ENCODE results near the gene MED13.
A peak's percentile ranks its signal among the peaks of the same experiment; 100 is the strongest.
"Not testable (repeated sequence)": the region's sequence is repeated elsewhere in the genome, so short reads cannot be mapped to it uniquely, and the experiment has no call there.

Gene MED13

DNA sequence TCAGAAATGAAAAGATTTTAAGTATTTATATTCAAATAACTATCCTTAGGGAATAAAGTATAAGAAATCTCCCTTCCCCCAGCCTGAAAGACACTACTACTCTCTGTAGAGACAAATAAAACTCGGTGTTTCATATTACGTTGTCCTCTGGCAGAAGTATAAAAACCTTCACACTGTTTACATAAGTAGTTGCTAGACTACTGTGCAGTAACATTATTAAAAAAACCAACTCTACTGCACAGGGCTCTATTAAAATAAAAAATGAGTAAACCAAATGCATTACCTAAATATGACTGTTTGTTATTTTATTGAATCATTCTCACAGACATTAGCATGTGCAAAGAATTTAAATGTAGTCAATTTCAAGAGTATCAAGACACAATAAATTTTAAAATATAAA is 67.4 kb downstream of the MED13 start:
- DNase-seq (ENCODE audit: low read depth), result no peak

DNA sequence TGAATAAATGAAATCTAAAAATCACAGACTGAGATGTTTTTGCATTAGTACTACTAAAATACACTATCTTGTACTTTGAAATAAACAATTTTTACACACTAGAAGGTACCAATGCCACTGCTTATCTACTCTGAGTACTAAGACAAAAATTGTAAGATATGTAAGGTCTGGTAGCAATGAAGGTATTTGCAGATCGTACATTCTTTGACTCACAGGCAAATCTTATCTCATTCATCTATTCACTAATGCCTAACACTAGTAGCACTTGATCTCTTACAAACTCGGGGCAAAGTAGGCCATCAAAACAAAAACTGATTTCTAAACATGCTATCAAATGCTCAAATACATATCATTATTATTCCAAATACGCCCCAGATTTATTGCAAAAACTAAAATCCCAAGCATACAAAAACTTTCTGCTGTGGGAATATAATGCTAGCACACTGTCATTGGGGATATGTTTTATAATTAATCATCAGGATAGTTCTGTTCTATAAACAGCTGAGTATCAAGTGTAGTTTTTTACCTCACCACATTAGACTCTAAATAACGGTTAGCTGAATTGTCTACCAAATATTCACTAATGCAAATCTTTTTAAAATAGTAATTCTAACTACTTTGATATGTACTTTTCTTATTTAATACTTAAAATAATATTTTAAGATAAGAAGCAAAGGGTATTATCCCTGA is 68.0 kb downstream of the MED13 start:
- DNase-seq (ENCODE audit: low read depth), result no peak

DNA sequence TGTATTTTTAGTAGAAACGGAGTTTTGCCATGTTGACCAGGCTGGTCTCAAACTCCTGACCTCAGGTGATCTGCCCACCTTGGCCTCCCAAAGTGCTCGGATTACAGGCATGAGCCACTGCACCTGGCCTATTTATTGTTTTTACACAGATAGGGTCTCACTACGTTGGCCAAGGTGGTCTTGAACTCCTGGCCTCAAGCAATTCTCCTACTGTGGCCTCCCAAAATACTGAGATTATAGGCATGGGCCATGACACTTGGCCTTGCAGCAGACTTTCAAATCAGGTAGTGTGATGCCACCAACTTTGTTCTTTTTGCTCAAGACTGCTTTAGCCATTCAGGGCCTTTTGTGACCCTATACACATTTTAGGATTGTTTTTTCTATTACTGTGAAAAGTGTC is 75.6 kb downstream of the MED13 start:
- DNase-seq (ENCODE audit: low read depth), result no peak

DNA sequence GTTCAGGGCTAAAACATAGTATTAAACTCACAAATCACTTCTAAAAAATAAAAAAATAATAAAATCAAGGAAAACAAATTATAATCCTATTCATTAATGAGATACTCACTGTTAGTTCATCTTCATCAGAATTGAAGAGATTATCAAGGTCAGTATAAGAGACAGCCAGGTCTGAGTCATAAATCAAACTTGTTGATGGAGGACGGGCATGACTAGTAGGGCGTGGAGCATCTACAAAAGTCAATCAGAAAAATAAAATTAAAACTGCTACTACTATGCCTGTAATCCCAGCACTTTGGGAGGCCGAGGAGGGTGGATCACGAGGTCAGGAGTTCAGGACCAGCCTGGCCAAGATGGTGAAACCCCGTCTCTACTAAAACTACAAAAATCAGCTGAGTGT is 78.2 kb downstream of the MED13 start:
- DNase-seq (ENCODE audit: low read depth), result no peak

DNA sequence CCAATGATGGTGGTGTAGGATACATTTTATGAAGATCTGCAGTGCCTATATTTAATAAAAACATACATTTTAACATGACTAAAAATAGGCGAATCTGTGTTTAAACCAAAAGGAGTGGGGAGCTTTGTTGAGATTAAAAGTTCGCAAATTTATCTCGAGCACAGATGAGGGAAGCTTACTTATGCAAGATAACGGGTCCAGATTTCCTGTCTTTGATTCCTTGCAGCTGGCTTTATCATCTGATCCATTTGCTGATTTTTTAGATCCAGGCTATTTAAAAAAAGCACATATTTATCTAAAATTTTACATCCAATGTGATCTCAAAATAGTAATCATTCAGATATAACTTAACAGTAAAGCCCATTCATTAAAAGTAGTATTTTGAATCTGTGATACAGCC is 80.3 kb downstream of the MED13 start:
- DNase-seq (ENCODE audit: low read depth), result no peak

DNA sequence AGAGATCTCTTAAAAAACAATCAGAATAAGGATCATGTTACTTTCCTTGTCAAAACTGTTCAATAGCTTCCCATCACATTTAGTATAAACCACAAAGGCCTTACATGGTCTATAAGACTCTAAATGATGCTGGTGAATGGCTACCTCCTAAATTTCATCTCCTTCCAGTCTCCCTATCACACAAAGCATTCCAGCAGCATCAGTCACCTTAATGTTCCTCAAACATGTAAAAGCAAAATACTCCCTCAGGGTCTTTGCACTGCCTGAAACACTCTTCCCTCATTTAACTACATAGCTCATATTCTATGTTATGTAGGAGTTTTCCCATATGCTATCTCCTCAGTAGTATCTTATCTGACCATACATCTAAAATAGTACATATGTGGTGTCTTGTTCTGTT is 83.8 kb downstream of the MED13 start:
- no peak for DNase-seq (ENCODE audit: low read depth)

DNA sequence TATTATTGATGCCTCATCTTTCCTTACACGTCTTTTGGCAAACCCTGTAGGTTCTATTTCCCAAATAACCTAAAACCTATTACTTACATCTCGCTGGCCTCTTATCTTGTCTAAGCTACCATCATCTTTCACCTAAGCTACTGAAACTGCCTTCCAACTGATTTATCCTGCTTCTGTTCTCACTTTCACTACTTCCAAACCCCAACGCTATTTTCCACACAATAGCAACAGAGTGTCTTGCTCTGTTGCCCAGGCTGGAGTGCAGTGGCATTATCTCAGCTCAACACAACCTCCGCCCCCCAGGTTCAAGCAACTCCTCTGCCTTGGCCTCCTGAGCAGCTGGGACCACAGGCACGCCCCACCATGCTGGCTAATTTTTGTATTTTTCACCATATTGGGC is 84.5 kb downstream of the MED13 start:
- no peak for DNase-seq (ENCODE audit: low read depth)

DNA sequence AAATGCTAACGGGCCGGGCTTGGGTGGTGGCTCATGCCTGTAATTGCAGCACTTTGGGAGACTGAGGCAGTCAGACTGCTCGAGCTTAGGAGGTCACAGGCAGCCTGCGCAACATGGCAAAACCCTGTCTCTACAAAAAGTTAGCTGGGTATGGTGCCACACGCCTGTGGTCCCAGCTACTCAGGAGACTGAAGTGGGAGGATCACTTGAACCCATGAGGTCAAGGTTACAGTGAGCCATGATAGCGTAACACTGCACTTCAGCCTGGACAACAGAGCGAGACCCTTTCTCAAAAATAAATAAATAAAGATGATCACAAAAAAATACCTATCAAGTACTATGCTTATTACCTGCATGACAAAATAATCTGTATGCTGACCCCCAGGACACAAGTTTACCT is 91.0 kb downstream of the MED13 start:
- DNase-seq (ENCODE audit: low read depth), result no peak

DNA sequence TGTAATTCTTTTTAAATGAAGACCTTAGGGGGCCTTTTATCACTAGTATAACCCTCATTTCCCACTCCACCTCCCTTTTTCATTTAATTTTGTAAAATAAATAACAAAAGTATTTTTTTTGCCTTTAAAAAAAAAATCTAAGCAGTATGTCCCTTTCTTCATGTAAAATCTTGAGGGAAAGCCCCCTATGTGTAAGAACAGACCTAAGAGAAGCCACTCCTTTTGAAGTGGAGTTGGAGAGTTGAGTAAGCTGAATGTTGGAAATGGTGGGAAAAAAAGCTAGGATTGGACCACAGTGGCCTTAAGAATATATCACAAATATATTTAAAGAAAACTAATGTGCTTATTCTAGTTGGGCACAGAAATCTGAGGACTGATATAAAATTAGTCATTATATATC is 92.8 kb downstream of the MED13 start:
- DNase-seq (ENCODE audit: low read depth), result no peak

DNA sequence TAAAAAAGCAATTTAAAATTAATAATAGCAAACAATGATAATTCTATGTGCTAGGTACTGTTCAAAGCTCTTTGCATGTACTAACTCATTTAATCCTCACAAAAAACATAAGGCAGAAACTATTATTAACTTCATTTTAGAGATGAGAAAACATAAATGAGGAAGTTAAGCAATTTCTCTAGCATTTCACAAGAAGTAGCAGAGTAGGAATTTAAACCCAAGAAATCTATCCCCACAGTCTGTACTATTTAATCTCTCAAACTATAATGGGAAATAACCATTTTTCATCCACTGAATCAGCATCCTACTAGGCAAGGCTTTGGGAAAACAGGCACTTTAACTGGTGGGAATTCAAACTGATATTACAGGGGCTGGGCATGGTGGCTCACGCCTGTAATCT is 95.0 kb downstream of the MED13 start:
- DNase-seq (ENCODE audit: low read depth), result no peak

DNA sequence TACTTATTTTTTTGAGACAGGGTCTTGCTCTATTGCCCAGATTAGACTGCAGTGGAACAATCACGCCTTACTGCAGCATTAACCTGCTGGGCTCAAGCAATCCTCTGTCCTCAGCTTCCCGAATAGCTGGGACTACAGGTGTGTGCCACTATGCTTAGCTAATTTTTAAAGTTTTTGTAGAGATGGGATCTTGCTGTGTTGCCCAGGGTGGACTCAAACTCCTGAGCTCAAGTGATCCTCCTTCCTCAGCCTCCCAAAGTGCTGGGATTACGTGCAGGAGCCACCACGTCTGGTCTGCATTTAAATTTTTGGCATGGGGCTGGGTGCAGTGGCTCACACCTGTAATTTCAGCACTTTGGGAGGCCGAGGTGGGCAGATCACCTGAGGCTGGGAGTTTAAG is 96.3 kb downstream of the MED13 start:
- no peak for DNase-seq (ENCODE audit: low read depth)

DNA sequence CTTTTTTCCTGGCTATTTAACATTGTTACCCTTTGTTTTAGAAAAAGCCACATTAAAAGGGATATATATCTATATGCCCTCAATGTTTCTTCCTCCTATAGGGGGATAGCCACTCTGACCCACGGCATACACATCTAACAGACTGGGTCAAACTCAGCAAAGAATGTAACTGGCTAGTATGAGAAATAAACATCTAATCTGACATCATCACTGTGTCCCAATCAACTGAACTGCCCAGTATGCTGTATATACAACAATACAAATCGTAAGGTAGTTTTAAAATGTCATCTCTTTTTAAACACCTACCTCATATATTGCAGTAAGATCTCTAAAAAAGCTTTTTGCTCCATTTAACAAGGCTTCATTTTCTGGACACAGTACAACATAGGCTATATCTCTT is 97.3 kb downstream of the MED13 start:
- DNase-seq (ENCODE audit: low read depth), result no peak

DNA sequence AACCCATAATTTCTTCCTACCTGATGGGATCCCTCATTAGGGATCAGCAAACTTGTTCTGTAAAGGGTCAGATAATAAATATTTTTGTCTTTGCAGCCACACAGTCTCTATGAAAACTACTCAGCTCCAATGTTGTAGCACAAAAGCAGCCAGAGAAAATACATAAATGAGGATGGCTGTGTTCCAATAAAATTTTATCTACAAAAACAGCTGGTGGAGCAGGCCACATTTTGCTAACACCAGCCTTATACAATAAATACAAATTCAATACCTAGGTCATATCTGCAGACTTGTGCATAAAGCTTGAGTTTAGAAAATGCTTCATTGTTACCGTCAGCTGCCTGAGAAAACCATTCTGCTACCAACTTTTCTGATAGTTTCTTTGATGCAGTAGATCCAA is 98.9 kb downstream of the MED13 start:
- no peak for DNase-seq (ENCODE audit: low read depth)

DNA sequence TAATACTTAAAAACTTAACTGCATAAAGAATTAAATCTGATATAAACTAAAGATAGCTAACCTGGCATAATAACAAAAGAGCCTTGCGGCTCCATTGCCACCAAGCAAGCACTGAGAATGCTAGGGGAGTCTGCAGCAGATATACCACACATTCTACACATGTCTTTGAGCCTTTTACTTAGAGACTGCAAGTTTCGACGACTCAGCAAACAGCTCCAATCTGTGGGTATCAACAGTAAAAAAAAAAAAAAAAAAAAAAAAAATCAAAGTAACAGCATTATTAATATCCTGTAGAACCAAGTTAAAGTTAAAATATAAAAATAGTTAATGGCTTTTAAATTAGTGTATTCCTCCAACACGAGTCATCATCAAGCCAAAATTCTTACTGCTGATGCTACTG is 109.5 kb downstream of the MED13 start:
- no peak for DNase-seq (ENCODE audit: low read depth)

DNA sequence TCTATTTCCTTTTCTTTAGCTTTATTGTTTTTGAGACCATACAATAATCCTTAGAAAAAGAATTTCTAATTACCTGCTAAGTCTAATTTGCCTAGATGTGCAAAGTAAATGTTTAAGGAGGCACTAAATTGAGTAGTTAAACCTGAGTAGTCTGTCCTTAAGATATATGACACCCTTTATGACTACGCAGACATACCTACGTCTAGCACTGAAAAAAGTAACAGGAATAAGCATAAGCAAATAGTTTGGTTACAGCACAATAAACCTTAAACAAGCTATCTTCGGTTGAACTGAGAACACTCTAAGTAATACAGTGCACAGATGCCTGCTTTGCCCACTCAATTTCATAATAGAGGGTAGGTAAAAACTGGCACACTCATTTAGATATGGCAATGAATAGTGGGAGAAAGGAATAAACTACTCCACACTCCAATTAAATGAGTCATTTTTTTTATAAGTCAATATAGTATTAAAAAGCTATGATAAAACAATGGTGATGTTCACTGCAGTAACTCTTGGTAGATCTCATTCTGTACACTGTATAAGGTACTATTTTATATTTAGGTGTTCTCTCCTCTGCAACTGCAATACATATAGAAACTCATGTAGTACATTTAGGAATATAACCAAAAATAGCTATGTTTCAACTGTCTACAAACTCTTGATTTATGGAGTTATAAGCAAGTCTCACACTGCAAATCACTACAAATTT is 117.6 kb downstream of the MED13 start:
- DNase-seq (ENCODE audit: low read depth), result no peak

DNA sequence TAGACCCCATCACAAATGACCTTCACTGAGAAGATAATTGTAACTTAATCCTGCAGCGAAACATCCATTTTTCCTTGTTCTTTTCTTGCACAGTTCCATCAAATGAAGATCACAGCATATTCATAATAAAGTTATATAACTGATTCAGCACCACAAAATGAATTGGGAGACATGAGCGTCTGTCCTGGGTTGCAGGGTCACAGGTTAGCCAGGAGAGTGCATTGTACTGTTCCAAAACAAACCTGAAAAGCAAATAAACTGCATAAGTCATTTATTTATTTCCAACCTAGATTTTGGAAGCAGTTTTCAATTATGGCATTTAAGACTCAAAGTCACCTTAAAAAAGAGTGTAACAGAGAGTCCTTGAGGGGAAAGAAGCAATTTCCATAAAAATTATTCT is 118.7 kb downstream of the MED13 start:
- DNase-seq (ENCODE audit: low read depth), result no peak

DNA sequence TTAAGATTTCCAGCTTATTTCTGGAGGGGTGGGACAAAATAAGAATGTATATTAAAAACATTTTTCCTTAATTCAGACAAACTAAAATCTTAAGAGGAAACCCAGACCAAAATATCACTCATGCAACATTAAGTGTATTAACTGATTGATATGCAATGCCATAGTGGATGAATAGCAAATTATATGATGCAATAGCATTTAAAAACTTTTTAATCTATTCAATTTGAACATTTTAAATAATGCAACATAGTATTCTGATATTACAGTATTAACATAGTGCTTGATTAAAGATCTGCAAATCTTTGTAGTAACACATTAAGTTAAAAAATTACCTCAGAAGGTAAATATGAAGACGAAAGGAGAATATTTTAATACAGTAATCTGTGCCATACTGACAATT is 122.0 kb downstream of the MED13 start:
- no peak for DNase-seq (ENCODE audit: low read depth)

DNA sequence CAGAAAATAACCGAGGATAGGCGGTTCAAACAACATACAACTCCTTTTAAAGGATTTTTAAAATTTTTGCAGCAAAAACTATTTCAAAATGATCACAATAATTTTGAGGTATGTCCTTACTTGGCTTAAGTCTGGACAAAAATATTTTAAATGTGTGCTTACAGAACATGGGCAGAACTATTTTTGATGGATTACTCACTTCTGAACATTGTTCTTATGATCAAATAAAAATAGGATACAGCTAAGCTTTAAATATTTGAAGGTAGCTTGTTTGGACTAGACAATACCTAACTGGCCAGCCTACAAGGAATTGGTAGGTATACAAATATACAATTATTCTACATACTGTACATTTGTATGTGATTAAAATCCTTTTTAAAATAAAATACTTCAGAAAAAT is 123.0 kb downstream of the MED13 start:
- no peak for DNase-seq (ENCODE audit: low read depth)

DNA sequence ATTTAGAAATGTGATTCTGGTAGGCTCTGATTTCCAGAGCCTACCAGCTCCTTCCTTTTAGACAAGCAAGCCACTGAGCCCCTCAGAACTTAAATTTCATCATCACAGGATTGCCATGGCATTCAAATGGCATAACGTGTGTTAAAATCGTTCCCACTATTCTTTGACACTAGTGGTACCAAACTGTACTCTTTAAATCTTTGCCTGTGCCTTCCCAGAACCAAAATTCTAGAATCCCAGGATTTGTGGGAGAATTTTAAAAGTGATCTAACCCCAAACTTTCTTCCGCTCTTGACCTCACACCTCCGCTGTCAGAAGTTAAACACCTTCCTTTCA is 137.0 kb downstream of the MED13 start:
- DNase-seq (ENCODE audit: low read depth), result no peak

DNA sequence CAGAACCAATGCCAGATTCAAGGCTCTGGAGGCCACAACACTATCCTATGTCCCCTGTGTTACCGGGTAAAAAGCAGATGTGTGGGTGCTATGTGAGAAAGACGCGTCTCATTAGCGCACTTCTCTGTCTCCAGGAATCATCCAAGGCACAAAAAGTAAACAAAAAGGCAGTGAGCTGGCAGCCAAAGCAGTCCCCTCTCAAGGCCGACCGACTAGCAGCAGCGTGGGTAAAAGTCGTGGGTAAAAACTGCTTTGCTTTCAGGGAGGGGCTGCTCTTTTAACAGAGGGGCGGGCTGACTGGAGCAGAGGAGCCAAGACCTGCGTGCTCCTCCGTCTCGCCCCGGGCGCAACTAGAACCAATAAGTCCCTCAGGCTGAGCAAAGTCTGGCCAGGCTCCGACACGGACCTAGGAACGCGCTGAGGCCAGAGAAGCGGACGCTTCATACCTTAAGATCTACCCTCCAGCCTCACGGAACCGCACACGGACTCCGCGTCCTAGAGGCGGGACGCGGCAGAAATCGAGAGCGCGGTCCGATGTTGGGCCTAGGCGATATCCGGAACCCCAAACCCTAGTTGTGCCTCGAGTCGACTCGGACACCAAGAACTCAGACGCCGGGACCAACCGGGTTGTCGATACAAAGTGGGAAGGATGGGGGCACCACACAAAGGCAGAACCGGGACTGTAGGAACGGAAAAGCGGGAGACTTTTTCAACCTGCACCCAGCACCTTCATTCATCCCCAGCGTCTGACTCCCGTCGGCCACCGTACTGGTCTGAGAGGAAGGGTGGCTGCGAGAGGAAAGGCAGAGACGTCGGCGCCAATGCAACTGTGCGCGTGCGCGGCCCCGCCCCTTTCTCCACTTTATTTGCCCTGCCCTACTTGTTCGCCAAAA is 137.6 kb downstream of the MED13 start, which contains the start of gene INTS2:
Gene INTS2, minus strand, starts transcription at position 775 of the 893 bp plus-strand sequence. CDS start 1,338 bp downstream, outside the sequence.
- DNase-seq (ENCODE audit: low read depth), result peak; percentile 89

DNA sequence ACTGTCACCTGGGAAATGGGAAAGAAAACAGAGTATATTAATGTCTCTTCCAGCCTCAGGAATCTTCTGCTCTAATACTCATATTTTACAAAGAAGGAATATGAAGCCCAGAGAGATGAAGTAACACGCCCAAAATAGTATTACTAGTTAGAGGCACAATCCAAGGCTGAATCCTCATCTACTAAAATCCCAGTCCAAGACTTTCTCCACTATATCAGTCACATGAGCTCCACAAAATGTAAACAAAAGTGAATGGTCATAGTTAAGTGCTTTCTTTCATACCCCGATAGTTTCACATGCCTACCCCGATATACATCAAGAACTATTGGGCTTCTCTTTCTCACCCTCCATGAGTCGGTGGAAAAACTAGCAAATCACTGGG is 138.3 kb downstream of the MED13 start:
- DNase-seq (ENCODE audit: low read depth), result no peak

DNA sequence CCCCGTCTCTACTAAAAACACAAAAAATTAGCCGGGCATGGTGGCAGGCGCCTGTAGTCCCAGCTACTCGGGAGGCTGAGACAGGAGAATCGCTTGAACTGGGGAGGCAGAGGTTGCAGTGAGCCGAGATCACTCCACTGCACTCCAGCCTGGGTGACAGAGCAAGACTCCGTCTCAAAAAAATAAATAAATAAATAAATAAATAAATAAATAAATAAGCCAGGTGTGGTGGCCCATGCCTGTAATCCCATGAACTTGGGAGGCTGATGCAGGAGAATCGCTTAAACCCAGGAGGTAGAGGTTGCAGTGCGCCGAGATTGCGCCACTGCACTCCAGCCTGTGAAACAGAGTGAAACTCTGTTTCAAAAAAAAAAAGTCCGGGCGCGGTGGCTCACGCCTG is 149.9 kb downstream of the MED13 start:
- not testable (repeated sequence) for DNase-seq (ENCODE audit: low read depth)

All from activated T-helper 1 cell treated with Interleukin-2 at 50 U/mL for 16 hours (primary cell).